Activated CD4-positive, alpha-beta T cell treated with anti-CD3 and anti-CD28 coated beads for 36 hours (primary cell): Measurements from ENCODE around the gene SIK3. TPM values are rescaled to one million over a fixed set of nuclear protein-coding genes. Genes with fewer than 3 reads are reported as not detected.
"Not testable (repeated sequence)": the region's sequence is repeated elsewhere in the genome, so short reads cannot be mapped to it uniquely, and the experiment has no call there.

Source experiments
- ATAC-seq: fragments of 200-7000 bp; cut with Tn5 transposase; one replicate; pipeline ENCODE4 v1.10.0; 2021; ENCODE audit warnings: mild to moderate bottlenecking, moderate library complexity
- CTCF ChIA-PET: fragments of 350-600 bp; sonication (Branson Sonifier 250); formaldehyde crosslinking; loops from one replicate; lab custom pipeline; 2021; ENCODE audit warnings: antibody characterized with exemption; lab: Charles Lee
- POLR2A ChIA-PET: fragments of 350-600 bp; sonication (Branson Sonifier 250); formaldehyde crosslinking; loops from one replicate; lab custom pipeline; 2021; ENCODE audit warnings: antibody characterized with exemption, inconsistent platforms; lab: Charles Lee
- DNase-seq: peaks from one replicate; pipeline ENCODE4 v3.0.0-alpha.2; 2020
- H3K27ac Mint-ChIP-seq: one replicate; pipeline ENCODE4 v1.8.0; 2021; ENCODE audit warnings: mixed read lengths
- H3K27me3 Mint-ChIP-seq: one replicate; pipeline ENCODE4 v1.8.0; 2021; ENCODE audit warnings: mixed read lengths
- H3K36me3 Mint-ChIP-seq: one replicate; pipeline ENCODE4 v1.8.0; 2021; ENCODE audit warnings: low read depth, mixed read lengths
- H3K4me1 Mint-ChIP-seq: one replicate; pipeline ENCODE4 v1.8.0; 2021; ENCODE audit warnings: mixed read lengths
- H3K4me3 Mint-ChIP-seq: one replicate; pipeline ENCODE4 v1.8.0; 2021; ENCODE audit warnings: mild to moderate bottlenecking, moderate library complexity, mixed read lengths
- H3K9me3 Mint-ChIP-seq: one replicate; pipeline ENCODE4 v1.8.0; 2021; ENCODE audit warnings: low read depth, mixed read lengths
- intact Hi-C, 2 experiments: fragments of 100-400 bp; cut with DNase I in 1 of 2; cut with micrococcal nuclease in 1 of 2; formaldehyde crosslinking; loops; one replicate each; pipeline versions ENCODE4 v1.14.2 to v1.15.1; 2022 to 2024; cut with DNase I, micrococcal nuclease
- total RNA-seq, 2 experiments: library from RNA; stranded (reverse); gene quantifications; one replicate each; pipeline ENCODE4 v1.2.3, GENCODE V29; 2021

SIK3 gene
- total RNA-seq, 2 experiments from 2014 or later = 23.6 to 25.3 TPM

- ATAC-seq = peak; percentile 5
- Mint-ChIP-seq H3K27ac (peak overlapping the region; percentile 37), H3K4me3 (peak overlapping the region; percentile 59), H3K4me1 (peaks cover 10% of the 10 kb centered on the region), H3K9me3 (no peaks in the 10 kb centered on the region), H3K36me3 (no peaks in the 10 kb centered on the region), H3K27me3 (peaks cover 3% of the 10 kb centered on the region)
- ChIA-PET POLR2A (interaction anchor here (0.5 to 1.3 kb wide), 3 partner anchors 19 to 44 kb away, joined by 3 to 7 read pairs (median 5); partner anchors contain the start of gene APOA5), CTCF (interaction anchor here (0.6 to 5.7 kb wide), 40 partner anchors 12 to 392 kb away, joined by 3 to 89 read pairs (median 4); partner anchors contain the start of genes APOA4, APOA5, BUD13 and PAFAH1B2)
- no peak for DNase-seq
- intact Hi-C loops = loop anchor here (2.0 to 5.0 kb wide), 2 partner anchors 102 to 103 kb away; no protein-coding TSS in a partner anchor
These were observed 263.0 kb downstream of the SIK3 start for GRCh38 chr11:116835042-116835772.

GRCh38 chr11:116834535-116835041, 263.6 kb downstream of the SIK3 start:
- H3K36me3 Mint-ChIP-seq, DNase-seq, POLR2A ChIA-PET, H3K27me3 Mint-ChIP-seq, H3K4me1 Mint-ChIP-seq, ATAC-seq, H3K9me3 Mint-ChIP-seq: not testable (repeated sequence)
- CTCF ChIA-PET = interaction anchor here (0.7 to 5.7 kb wide), 4 partner anchors 17 to 102 kb away, joined by 3 to 89 read pairs (median 15); partner anchors contain the start of genes APOA5 and ZPR1
- Mint-ChIP-seq H3K27ac (peak overlapping the region; percentile 37), H3K4me3 (peak overlapping the region; percentile 32)
- intact Hi-C loops = loop anchor here (2.0 to 5.0 kb wide), 2 partner anchors 102 kb away; no protein-coding TSS in a partner anchor

- POLR2A ChIA-PET = interaction anchor here (0.6 kb wide), 1 partner anchor 266 kb away, joined by 6 read pairs; no protein-coding TSS in a partner anchor
- Mint-ChIP-seq H3K36me3 (no peaks in the 10 kb centered on the region), H3K4me1 (peaks cover 10% of the 10 kb centered on the region), H3K4me3 (no peak overlapping the region), H3K9me3 (no peaks in the 10 kb centered on the region), H3K27ac (no peak overlapping the region), H3K27me3 (peaks cover 3% of the 10 kb centered on the region)
- no peak for ATAC-seq
- CTCF ChIA-PET = interaction anchor here (0.6 to 5.7 kb wide), 4 partner anchors 11 to 272 kb away, joined by 3 to 89 read pairs (median 4); partner anchors contain the start of genes APOA5 and ZPR1
- intact Hi-C loops = loop anchor here in 1 of 2 experiments (2.0 kb wide), 1 partner anchor 101 kb away; no protein-coding TSS in a partner anchor
- DNase-seq = no peak
These were observed 264.3 kb downstream of the SIK3 start for GRCh38 chr11:116833816-116834534.

GRCh38 chr11:116833491-116833815, 264.8 kb downstream of the SIK3 start:
- intact Hi-C loops = no loop called here
- POLR2A ChIA-PET = interaction anchor here (0.6 kb wide), 1 partner anchor 266 kb away, joined by 6 read pairs; no protein-coding TSS in a partner anchor
- Mint-ChIP-seq H3K27me3 (peaks cover 3% of the 10 kb centered on the region), H3K9me3 (no peaks in the 10 kb centered on the region), H3K4me3 (no peak overlapping the region), H3K4me1 (peaks cover 10% of the 10 kb centered on the region), H3K36me3 (no peaks in the 10 kb centered on the region), H3K27ac (no peak overlapping the region)
- CTCF ChIA-PET = interaction anchor here (0.6 to 5.7 kb wide), 4 partner anchors 11 to 273 kb away, joined by 3 to 89 read pairs (median 4); partner anchors contain the start of genes APOA5 and ZPR1
- no peak for ATAC-seq
- no peak for DNase-seq

GRCh38 chr11:116832350-116833290, 265.6 kb downstream of the SIK3 start:
- POLR2A ChIA-PET = no interaction called here
- H3K27me3 Mint-ChIP-seq = peaks cover 3% of the 10 kb centered on the region
- H3K27ac Mint-ChIP-seq = no peak overlapping the region
- H3K4me1 Mint-ChIP-seq = peaks cover 10% of the 10 kb centered on the region
- ATAC-seq (no peak), DNase-seq (no peak)
- CTCF ChIA-PET = interaction anchor here (0.6 to 5.7 kb wide), 4 partner anchors 10 to 274 kb away, joined by 3 to 89 read pairs (median 4); partner anchors contain the start of genes APOA5 and ZPR1
- no peaks in the 10 kb centered on the region for H3K9me3 Mint-ChIP-seq
- H3K36me3 Mint-ChIP-seq = no peaks in the 10 kb centered on the region
- intact Hi-C loops = no loop called here
- no peak overlapping the region for H3K4me3 Mint-ChIP-seq

GRCh38 chr11:116831790-116832349, 266.4 kb downstream of the SIK3 start:
- Mint-ChIP-seq H3K4me1 (peaks cover 10% of the 10 kb centered on the region), H3K4me3 (no peak overlapping the region), H3K27ac (no peak overlapping the region), H3K36me3 (no peaks in the 10 kb centered on the region), H3K9me3 (no peaks in the 10 kb centered on the region), H3K27me3 (peaks cover 3% of the 10 kb centered on the region)
- POLR2A ChIA-PET = no interaction called here
- CTCF ChIA-PET = interaction anchor here (0.9 kb wide), 1 partner anchor 274 kb away, joined by 3 read pairs; no protein-coding TSS in a partner anchor
- intact Hi-C loops = no loop called here
- DNase-seq = no peak
- no peak for ATAC-seq

GRCh38 chr11:116830184-116830912, 267.9 kb downstream of the SIK3 start:
- DNase-seq (no peak), ATAC-seq (no peak)
- Mint-ChIP-seq H3K4me3 (no peak overlapping the region), H3K27me3 (peaks cover 3% of the 10 kb centered on the region), H3K36me3 (no peaks in the 10 kb centered on the region), H3K4me1 (peaks cover 4% of the 10 kb centered on the region), H3K27ac (no peak overlapping the region), H3K9me3 (no peaks in the 10 kb centered on the region)
- intact Hi-C loops = no loop called here
- ChIA-PET POLR2A (no interaction called here), CTCF (no interaction called here)

GRCh38 chr11:116829525-116830183, 268.6 kb downstream of the SIK3 start, which contains the start of gene APOC3:
Gene APOC3, plus strand, starts transcription at chr11:116829907. Its CDS starts 676 bp downstream, at chr11:116830583.
- DNase-seq (no peak), ATAC-seq (no peak)
- no peak within 1 kb of the TSS for H3K27ac Mint-ChIP-seq
- ChIA-PET POLR2A (no interaction called here), CTCF (no interaction called here)
- peaks cover under 1% of the 10 kb centered on the region for H3K4me1 Mint-ChIP-seq
- H3K36me3 Mint-ChIP-seq = no peaks in the 10 kb centered on the region
- intact Hi-C loops = no loop called here
- peaks cover under 1% of the 10 kb centered on the region for H3K27me3 Mint-ChIP-seq
- H3K9me3 Mint-ChIP-seq = no peaks in the 10 kb centered on the region
- no peak within 1 kb of the TSS for H3K4me3 Mint-ChIP-seq

GRCh38 chr11:116828632-116829524, 269.4 kb downstream of the SIK3 start:
- DNase-seq (no peak), ATAC-seq (no peak)
- Mint-ChIP-seq H3K27ac (no peak overlapping the region), H3K9me3 (no peaks in the 10 kb centered on the region), H3K4me3 (no peak overlapping the region), H3K4me1 (no peaks in the 10 kb centered on the region), H3K27me3 (no peaks in the 10 kb centered on the region), H3K36me3 (no peaks in the 10 kb centered on the region)
- intact Hi-C loops = no loop called here
- ChIA-PET POLR2A (no interaction called here), CTCF (interaction anchor here (0.8 kb wide), 1 partner anchor 277 kb away, joined by 3 read pairs; no protein-coding TSS in a partner anchor)
